Thymus (tissue), 11 donors: ENCODE measurements around the gene ASIC5. TPM values are rescaled to one million over a fixed set of nuclear protein-coding genes. Genes with fewer than 3 reads are reported as not detected.

Experiments
- DNase-seq, 9 donors: peaks; one replicate each; pipeline ENCODE4 v3.0.0-alpha.2; 2013; ENCODE audit warnings: low spot score in 9 of 9, low read depth in 6 of 9, missing footprints in 1 of 9
- H3K27ac ChIP-seq, 2 donors: one replicate each; pipeline ENCODE4 v1.5.1; 2013; ENCODE audit warnings: control low read depth in 1 of 2, low read depth in 1 of 2, low read length in 1 of 2, mild to moderate bottlenecking in 1 of 2, moderate library complexity in 1 of 2
- H3K27me3 ChIP-seq, 2 donors: one replicate each; pipeline ENCODE4 v1.5.1; 2013; ENCODE audit warnings: low read length in 1 of 2; ENCODE audit not compliant: control insufficient read depth in 2 of 2, insufficient read depth in 1 of 2
- H3K36me3 ChIP-seq, 2 donors: one replicate each; pipeline ENCODE4 v1.5.1; 2013; ENCODE audit warnings: low read length in 1 of 2, mild to moderate bottlenecking in 1 of 2, moderate library complexity in 1 of 2; ENCODE audit not compliant: control insufficient read depth in 2 of 2, insufficient read depth in 2 of 2
- H3K4me1 ChIP-seq, 2 donors: one replicate each; pipeline ENCODE4 v1.5.1; 2013; ENCODE audit warnings: low read length in 2 of 2; ENCODE audit not compliant: control insufficient read depth in 2 of 2, insufficient read depth in 2 of 2
- H3K4me3 ChIP-seq, 2 donors: one replicate each; pipeline ENCODE4 v1.5.1; 2013; ENCODE audit warnings: low read length in 2 of 2, control low read depth in 1 of 2, mild to moderate bottlenecking in 1 of 2
- H3K9me3 ChIP-seq, 2 donors: one replicate each; pipeline ENCODE4 v1.5.1; 2013; ENCODE audit warnings: low read length in 1 of 2, mild to moderate bottlenecking in 1 of 2; ENCODE audit not compliant: control insufficient read depth in 2 of 2, insufficient read depth in 1 of 2
- WGBS: extraction: QIAGEN DNeasy Blood & Tissue Kit; methylation state at CpG from one replicate; pipeline ENCODE4 v1.1.7; 2013; 5-methylcytosine and 5-hydroxymethylcytosine counted together
- polyA plus RNA-seq: library from polyadenylated mRNA; stranded (reverse); fragments of 200-250 nt; gene quantifications from one replicate; pipeline ENCODE4 v1.2.3, GENCODE V29; 2013
- total RNA-seq: library from RNA; stranded (reverse); fragments of 120-200 nt; gene quantifications from one replicate; pipeline ENCODE4 v1.2.4, GENCODE V29; 2013
- donor health status: healthy.

ASIC5 gene
- total and polyA plus RNA-seq, 2 donors: not detected

- Histone ChIP-seq H3K4me3 (no peak overlapping the region), H3K27ac (no peak overlapping the region), H3K9me3 (no peaks in the 10 kb centered on the region), H3K36me3 (no peaks in the 10 kb centered on the region), H3K27me3 (no peaks in the 10 kb centered on the region), H3K4me1 (no peaks in the 10 kb centered on the region)
- no peak for DNase-seq
- WGBS: 97% methylated on average over 1 of the region's 1 CpG
These were observed 21.0 kb upstream of the ASIC5 start for GRCh38 chr4:155887045-155887444.

- H3K27me3 ChIP-seq: no peaks in the 10 kb centered on the region
- WGBS: 75% methylated on average over 6 of the region's 6 CpGs
- H3K36me3 ChIP-seq: no peaks in the 10 kb centered on the region
- DNase-seq: no peak
- H3K4me1 ChIP-seq: no peaks in the 10 kb centered on the region
- H3K4me3 ChIP-seq: no peak overlapping the region
- H3K9me3 ChIP-seq: no peaks in the 10 kb centered on the region
- no peak overlapping the region for H3K27ac ChIP-seq
These were observed 19.6 kb upstream of the ASIC5 start for GRCh38 chr4:155885666-155886065.

DNA sequence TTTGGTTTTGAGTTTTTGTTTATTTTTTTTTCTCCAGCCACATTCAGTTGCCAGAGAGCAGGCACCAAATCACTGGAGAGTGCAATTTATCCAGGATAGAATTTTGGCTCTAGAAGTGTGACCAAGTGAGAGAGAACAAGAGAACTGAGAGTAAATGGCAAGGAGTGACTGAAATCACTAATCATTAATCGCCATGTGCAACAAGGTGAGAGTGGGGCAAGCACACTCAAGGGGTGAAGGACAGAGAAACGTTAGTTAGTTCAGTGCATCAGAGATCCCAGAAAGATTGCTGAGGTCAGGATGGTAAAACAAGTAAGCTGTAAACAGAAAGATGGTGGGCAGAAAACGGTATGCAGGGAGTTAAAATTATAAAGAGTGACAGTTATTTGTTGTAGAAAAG lies 17.8 kb upstream of the ASIC5 start:
- WGBS: 89% methylated on average over 3 of the region's 3 CpGs
- H3K27ac ChIP-seq: no peak overlapping the region
- no peaks in the 10 kb centered on the region for H3K36me3 ChIP-seq
- no peaks in the 10 kb centered on the region for H3K27me3 ChIP-seq
- no peaks in the 10 kb centered on the region for H3K9me3 ChIP-seq
- H3K4me1 ChIP-seq: no peaks in the 10 kb centered on the region
- no peak overlapping the region for H3K4me3 ChIP-seq
- no peak for DNase-seq

- H3K4me1 ChIP-seq: no peaks in the 10 kb centered on the region
- no peak for DNase-seq
- H3K27me3 ChIP-seq: no peaks in the 10 kb centered on the region
- WGBS: 89% methylated on average over 1 of the region's 1 CpG
- H3K9me3 ChIP-seq: no peaks in the 10 kb centered on the region
- no peak overlapping the region for H3K4me3 ChIP-seq
- H3K27ac ChIP-seq: no peak overlapping the region
- H3K36me3 ChIP-seq: no peaks in the 10 kb centered on the region
These were observed 15.5 kb upstream of the ASIC5 start for GRCh38 chr4:155881555-155881954.

- H3K27ac ChIP-seq: no peak overlapping the region
- no peaks in the 10 kb centered on the region for H3K27me3 ChIP-seq
- no peaks in the 10 kb centered on the region for H3K36me3 ChIP-seq
- no peaks in the 10 kb centered on the region for H3K4me1 ChIP-seq
- no peak for DNase-seq
- H3K4me3 ChIP-seq: no peak overlapping the region
- H3K9me3 ChIP-seq: no peaks in the 10 kb centered on the region
These were observed 13.7 kb upstream of the ASIC5 start for GRCh38 chr4:155879767-155880166.

- Histone ChIP-seq H3K9me3 (no peaks in the 10 kb centered on the region), H3K27me3 (no peaks in the 10 kb centered on the region), H3K36me3 (no peaks in the 10 kb centered on the region), H3K27ac (no peak overlapping the region), H3K4me3 (no peak overlapping the region), H3K4me1 (no peaks in the 10 kb centered on the region)
- no peak for DNase-seq
- WGBS: 43% methylated on average over 2 of the region's 2 CpGs
These were observed 12.5 kb upstream of the ASIC5 start for GRCh38 chr4:155878611-155879010.

DNA sequence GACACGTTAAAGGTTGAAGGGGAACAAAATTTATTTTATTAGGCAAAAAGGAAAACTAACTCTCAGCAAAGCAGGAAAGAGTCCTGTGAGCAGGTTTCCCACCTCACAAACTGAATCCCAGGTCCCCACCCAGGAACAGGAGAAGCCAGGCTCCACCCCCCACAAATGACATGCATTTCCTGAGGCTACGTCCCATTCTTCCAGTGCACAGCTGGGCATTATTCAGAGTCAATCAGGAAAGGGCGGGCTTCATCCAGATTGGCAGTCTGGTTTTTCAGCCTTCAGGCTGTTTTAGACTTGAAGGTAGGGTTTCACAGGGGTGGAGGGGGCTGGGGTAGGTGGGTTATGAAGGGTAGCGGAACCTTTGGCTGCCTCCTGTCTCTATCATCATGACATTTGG lies 11.9 kb upstream of the ASIC5 start:
- H3K4me1 ChIP-seq: no peaks in the 10 kb centered on the region
- H3K36me3 ChIP-seq: no peaks in the 10 kb centered on the region
- WGBS: 95% methylated on average over 4 of the region's 4 CpGs
- DNase-seq: no peak
- no peaks in the 10 kb centered on the region for H3K27me3 ChIP-seq
- H3K9me3 ChIP-seq: no peaks in the 10 kb centered on the region
- no peak overlapping the region for H3K27ac ChIP-seq
- no peak overlapping the region for H3K4me3 ChIP-seq

GRCh38 chr4:155875878-155876277 lies 9.8 kb upstream of the ASIC5 start:
- H3K36me3 ChIP-seq: no peaks in the 10 kb centered on the region
- DNase-seq: no peak
- H3K27me3 ChIP-seq: no peaks in the 10 kb centered on the region
- H3K27ac ChIP-seq: no peak overlapping the region
- H3K9me3 ChIP-seq: no peaks in the 10 kb centered on the region
- no peak overlapping the region for H3K4me3 ChIP-seq
- H3K4me1 ChIP-seq: no peaks in the 10 kb centered on the region
- WGBS: 98% methylated on average over 1 of the region's 1 CpG

- Histone ChIP-seq H3K27ac (no peak overlapping the region), H3K4me1 (no peaks in the 10 kb centered on the region), H3K9me3 (no peaks in the 10 kb centered on the region), H3K27me3 (no peaks in the 10 kb centered on the region), H3K4me3 (no peak overlapping the region), H3K36me3 (no peaks in the 10 kb centered on the region)
- 94% methylated on average over 2 of the region's 2 CpGs for WGBS
- no peak for DNase-seq
These were observed 10.2 kb downstream of the ASIC5 start for GRCh38 chr4:155855897-155856296.

- H3K9me3 ChIP-seq: no peaks in the 10 kb centered on the region
- no peak overlapping the region for H3K4me3 ChIP-seq
- no peaks in the 10 kb centered on the region for H3K4me1 ChIP-seq
- H3K36me3 ChIP-seq: no peaks in the 10 kb centered on the region
- no peak overlapping the region for H3K27ac ChIP-seq
- DNase-seq: no peak
- H3K27me3 ChIP-seq: no peaks in the 10 kb centered on the region
- WGBS: 76% methylated on average over 6 of the region's 6 CpGs
These were observed 11.4 kb downstream of the ASIC5 start for GRCh38 chr4:155854582-155855226.
